HepG2 (cell line): ENCODE measurements around the gene VAV2. TPM values are rescaled to one million over a fixed set of nuclear protein-coding genes. Genes with fewer than 3 reads are reported as not detected.

Experiments used
- ARNTL ChIP-seq: sonication (generic); formaldehyde crosslinking; IDR thresholded peaks from 2 replicates; pipeline ENCODE4 v1.4.0; 2020; ENCODE audit warnings: mild to moderate bottlenecking, missing genetic modification reagents
- ATF1 ChIP-seq: IDR thresholded peaks from 2 replicates; pipeline ENCODE4 v1.6.1; 2016; ENCODE audit warnings: mild to moderate bottlenecking, control low read depth
- CEBPZ ChIP-seq: IDR thresholded peaks from 2 replicates; pipeline ENCODE4 v1.6.1; 2012; ENCODE audit warnings: low read length, improper control_type of control experiment
- DMTF1 ChIP-seq: sonication (generic); formaldehyde crosslinking; IDR thresholded peaks from 2 replicates; pipeline ENCODE4 v1.4.0; 2020; ENCODE audit warnings: mild to moderate bottlenecking, missing genetic modification reagents
- NFIC ChIP-seq: IDR thresholded peaks from 2 replicates; pipeline ENCODE4 v1.6.1; 2012; ENCODE audit warnings: mild to moderate bottlenecking, low read length, inconsistent platforms
- NFRKB ChIP-seq: fragments of 450-650 bp; IDR thresholded peaks from 2 replicates; pipeline ENCODE4 v1.6.1; 2017
- PPARG ChIP-seq: conservative IDR thresholded peaks from 2 replicates; pipeline ENCODE4 v1.6.1; 2016; ENCODE audit warnings: missing biosample characterization, missing genetic modification reagents
- REXO4 ChIP-seq: sonication (generic); formaldehyde crosslinking; IDR thresholded peaks from 2 replicates; pipeline ENCODE4 v1.8.0; 2022; ENCODE audit warnings: missing genetic modification reagents, mild to moderate bottlenecking, borderline replicate concordance
- TSC22D2 ChIP-seq: sonication (generic); formaldehyde crosslinking; IDR thresholded peaks from 2 replicates; pipeline ENCODE4 v1.5.1; 2020; ENCODE audit warnings: missing genetic modification reagents, mild to moderate bottlenecking, borderline replicate concordance
- ZNF232 ChIP-seq: sonication (generic); formaldehyde crosslinking; IDR thresholded peaks from 2 replicates; pipeline ENCODE4 v1.4.0; 2020; ENCODE audit warnings: missing genetic modification reagents, borderline replicate concordance
- ZNF274 ChIP-seq: sonication (generic); formaldehyde crosslinking; IDR thresholded peaks from 2 replicates; pipeline ENCODE4 v1.5.1; 2020; ENCODE audit warnings: mild to moderate bottlenecking, missing genetic modification reagents
- ZNF282 ChIP-seq: fragments of 450-650 bp; IDR thresholded peaks from 2 replicates; pipeline ENCODE4 v1.6.1; 2018; ENCODE audit not compliant: partially characterized antibody
- ZNF589 ChIP-seq: sonication (generic); formaldehyde crosslinking; conservative IDR thresholded peaks from 2 replicates; pipeline ENCODE4 v1.8.0; 2022; ENCODE audit warnings: mild to moderate bottlenecking, moderate library complexity, missing genetic modification reagents
- ZNF687 ChIP-seq: sonication (generic); formaldehyde crosslinking; IDR thresholded peaks from 2 replicates; pipeline ENCODE4 v1.5.1; 2020; ENCODE audit warnings: mild to moderate bottlenecking, missing genetic modification reagents, moderate library complexity
- ZNF850 ChIP-seq: sonication (generic); formaldehyde crosslinking; conservative IDR thresholded peaks from 2 replicates; pipeline ENCODE4 v1.9.0; 2021; ENCODE audit warnings: mild to moderate bottlenecking, missing genetic modification reagents
- polyA plus RNA-seq, 8 experiments: library from polyadenylated mRNA; depleted of rRNA in 3 of 8; stranded (reverse) in 7 of 8; unstranded in 1 of 8; fragments of >200 nt; fragmentation: Illumina TruSeq in 4 of 8; extraction: Trizol in 4 of 8; gene quantifications; 2 replicates each; pipeline versions ENCODE4 v1.2.1 to v1.2.3, GENCODE V29; 2011 to 2016; ENCODE audit warnings: low read depth in 4 of 8, missing spikeins in 1 of 8, mixed read lengths in 1 of 8; ENCODE audit not compliant: insufficient read depth in 1 of 8
- total RNA-seq, 5 experiments: library from RNA; depleted of rRNA; stranded (reverse); fragments of >200 nt; fragmentation: Illumina TruSeq; extraction: Trizol; gene quantifications; 2 replicates each; pipeline ENCODE4 v1.2.3, GENCODE V29; 2016; ENCODE audit warnings: low read depth in 1 of 5
- TF ChIP-seq, protein P1 (sequence below): sonication (generic); formaldehyde crosslinking; IDR thresholded peaks from 2 replicates; pipeline ENCODE4 v1.4.0; 2020; ENCODE audit warnings: low read depth, mild to moderate bottlenecking, missing genetic modification reagents

The VAV2 gene
- total and polyA plus RNA-seq, 2 of the 13 experiments (the other 11 are each of a cell fraction or from before 2014, with no cell fraction given) = 22.5 to 22.9 TPM

DNA sequence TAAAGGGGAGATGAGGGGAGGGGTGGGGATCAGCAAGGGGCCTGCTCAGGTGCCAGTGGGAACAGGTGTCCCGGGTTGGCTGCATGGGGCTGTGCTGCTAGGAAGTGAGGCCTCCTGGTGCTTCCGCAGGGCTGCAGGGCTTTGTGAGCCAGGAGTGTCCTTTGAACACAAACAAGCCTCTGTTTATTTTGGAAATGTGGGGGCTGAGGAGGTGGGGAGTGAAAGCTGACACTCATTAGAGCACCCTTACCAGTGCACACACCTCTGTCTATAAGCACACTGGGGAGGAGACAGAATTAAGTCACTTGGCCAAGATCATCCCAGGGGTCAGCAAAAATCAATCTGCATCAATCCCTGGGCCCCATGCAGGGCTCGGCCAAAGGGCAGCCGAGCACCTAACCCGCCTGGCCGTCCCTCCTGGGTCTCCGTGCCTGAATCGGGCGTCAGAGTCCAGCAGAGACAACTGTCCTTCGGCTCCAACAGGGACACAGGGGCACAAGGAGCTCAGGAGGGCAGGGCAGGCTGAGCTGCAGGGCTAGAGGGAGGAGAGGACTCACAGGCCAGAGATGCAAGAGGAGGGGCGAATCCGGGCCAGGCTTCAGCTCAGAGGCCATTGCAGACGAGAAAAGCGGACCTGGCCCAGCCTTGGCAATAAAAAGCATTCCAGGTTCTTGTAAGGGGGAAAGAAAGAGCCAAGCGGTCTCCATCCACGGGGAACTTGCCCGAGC, 99.8 kb downstream of the VAV2 start (continued):
- TF ChIP-seq ARNTL (CRISPR knock-in tag) = peak; percentile 97
- TF ChIP-seq ZNF232 (CRISPR knock-in tag) = peak; percentile 80; the same call in 1 of the 2 replicates
- TF ChIP-seq NFIC = no peak
- TF ChIP-seq DMTF1 (CRISPR knock-in tag) = 0 out of 2 replicates have a peak, but pooled peaks have one; percentile 37
- TF ChIP-seq TSC22D2 (CRISPR knock-in tag) = peak; percentile 74; the same call in 1 of the 2 replicates
- TF ChIP-seq ZNF687 (CRISPR knock-in tag) = peak; percentile 99
- no peak for TF ChIP-seq NFRKB
- TF ChIP-seq ZNF282 = no peak
- TF ChIP-seq ATF1 (CRISPR knock-in tag) = peak; percentile 73; the same call in 1 of the 2 replicates
- TF ChIP-seq ZNF274 = peak; percentile 82; the same call in 1 of the 2 replicates
- peak; percentile 99 for TF ChIP-seq PPARG (CRISPR knock-in tag)
- TF ChIP-seq REXO4 = no peak
- no peak for TF ChIP-seq CEBPZ
- TF ChIP-seq, protein P1, sequence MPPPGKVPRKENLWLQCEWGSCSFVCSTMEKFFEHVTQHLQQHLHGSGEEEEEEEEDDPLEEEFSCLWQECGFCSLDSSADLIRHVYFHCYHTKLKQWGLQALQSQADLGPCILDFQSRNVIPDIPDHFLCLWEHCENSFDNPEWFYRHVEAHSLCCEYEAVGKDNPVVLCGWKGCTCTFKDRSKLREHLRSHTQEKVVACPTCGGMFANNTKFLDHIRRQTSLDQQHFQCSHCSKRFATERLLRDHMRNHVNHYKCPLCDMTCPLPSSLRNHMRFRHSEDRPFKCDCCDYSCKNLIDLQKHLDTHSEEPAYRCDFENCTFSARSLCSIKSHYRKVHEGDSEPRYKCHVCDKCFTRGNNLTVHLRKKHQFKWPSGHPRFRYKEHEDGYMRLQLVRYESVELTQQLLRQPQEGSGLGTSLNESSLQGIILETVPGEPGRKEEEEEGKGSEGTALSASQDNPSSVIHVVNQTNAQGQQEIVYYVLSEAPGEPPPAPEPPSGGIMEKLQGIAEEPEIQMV = peak; percentile 80; the same call in 1 of the 2 replicates
- 0 out of 2 replicates have a peak, but pooled peaks have one; percentile 71 for TF ChIP-seq ZNF589 (CRISPR knock-in tag)
- TF ChIP-seq ZNF850 (CRISPR knock-in tag) = no peak
